ENCODE results near the gene NLGN4X. TPM values are rescaled to one million over a fixed set of nuclear protein-coding genes. Genes with fewer than 3 reads are reported as not detected.

Gene NLGN4X
- total and polyA plus RNA-seq, 2 donors (not counting 3 experiments of a cell fraction or from before 2014, with no cell fraction given) = 0.03 TPM; not detected in 1

- Histone ChIP-seq H3K27ac (ENCODE audit: insufficient read depth, low read depth, low read length) (no peak overlapping the region), H3K36me3 (ENCODE audit: control insufficient read depth in 2 of 2, extremely low read depth in 1 of 2, insufficient read depth in 2 of 2, low read length in 2 of 2) (no peaks in the 10 kb centered on the region), H3K4me2 (ENCODE audit: insufficient read depth, low read length) (no peak overlapping the region), H3K79me2 (ENCODE audit: control insufficient read depth, insufficient read depth, low read length) (no peaks in the 10 kb centered on the region), H2AFZ (ENCODE audit: low read depth, low read length) (no peak overlapping the region), H3K9me3 (replicated peaks; ENCODE audit: control insufficient read depth, insufficient read depth, low read length) (no peaks in the 10 kb centered on the region), H3K4me3 (replicated peaks in 1 of 3; ENCODE audit: insufficient read depth in 1 of 3, low read depth in 1 of 3, low read length in 3 of 3) (no peak overlapping the region), H3K9ac (replicated peaks; ENCODE audit: extremely low read depth, insufficient read depth, low read length) (no peak overlapping the region), H3K9me1 (replicated peaks; ENCODE audit: control insufficient read depth, extremely low read depth, insufficient read depth, low read length) (no peaks in the 10 kb centered on the region), H3K4me1 (ENCODE audit: control insufficient read depth, extremely low read depth, insufficient read depth, low read length) (no peaks in the 10 kb centered on the region), H4K20me1 (replicated peaks; ENCODE audit: control insufficient read depth, extremely low read depth, insufficient read depth, low read length) (no peaks in the 10 kb centered on the region), H3K27me3 (ENCODE audit: control insufficient read depth in 2 of 2, insufficient read depth in 2 of 2, low read length in 2 of 2) (no peaks in the 10 kb centered on the region)
- dilution Hi-C loops (cut with MboI; ENCODE audit: extremely low pct_ligation_motif_present, low sequenced_read_pairs) (no loop called here), intact Hi-C loops (cut with micrococcal nuclease) (no loop called here)
- TF ChIP-seq POLR2AphosphoS5 (IDR thresholded peaks at IDR 0.05; ENCODE audit: insufficient read depth, low read depth, low read length) = no peak
- TF ChIP-seq GATA2 (IDR thresholded peaks at IDR 0.05; ENCODE audit: insufficient read depth, insufficient read length, low read depth, low read length) = no peak
- no peak for TF ChIP-seq POLR2A (IDR thresholded peaks at IDR 0.05; ENCODE audit: low read depth, low read length)
- no peak for TF ChIP-seq MAX (IDR thresholded peaks at IDR 0.05; ENCODE audit: insufficient read depth, insufficient read length)
- TF ChIP-seq CTCF (IDR thresholded peaks at IDR 0.05; ENCODE audit: extremely low read depth in 1 of 2, insufficient read depth in 1 of 2, low read depth in 1 of 2, low read length in 2 of 2) = no peak
- no peak for TF ChIP-seq JUN (IDR thresholded peaks at IDR 0.05; ENCODE audit: borderline replicate concordance, insufficient read depth, insufficient read length, low read depth)
- no peak for TF ChIP-seq FOS (IDR thresholded peaks at IDR 0.05; ENCODE audit: borderline replicate concordance, insufficient read depth, low read length)
- no peak for TF ChIP-seq EZH2 (IDR thresholded peaks at IDR 0.05; ENCODE audit: borderline replicate concordance, low read depth, low read length, severe bottlenecking)
- no peak for TF ChIP-seq MYC (IDR thresholded peaks at IDR 0.05; ENCODE audit: low read depth, low read length)
- ChIA-PET POLR2A (no interaction called here), CTCF (no interaction called here)
- BruUV-seq (replicated peaks) = no TSS peak
- DNase-seq (ENCODE audit: low read depth, low spot score) (no peak), FAIRE-seq (no peak)
Measured at GRCh38 chrX:5998901-5999300, 229.8 kb downstream of the NLGN4X start.

Measured in endothelial cell of umbilical vein (primary cell).